ENCODE data around the gene SPPL3. TPM values are rescaled to one million over a fixed set of nuclear protein-coding genes. Genes with fewer than 3 reads are reported as not detected.

The SPPL3 gene
- total RNA-seq, 6 experiments from 2014 or later: 35.3 to 59.1 (median 47.1) TPM

DNA sequence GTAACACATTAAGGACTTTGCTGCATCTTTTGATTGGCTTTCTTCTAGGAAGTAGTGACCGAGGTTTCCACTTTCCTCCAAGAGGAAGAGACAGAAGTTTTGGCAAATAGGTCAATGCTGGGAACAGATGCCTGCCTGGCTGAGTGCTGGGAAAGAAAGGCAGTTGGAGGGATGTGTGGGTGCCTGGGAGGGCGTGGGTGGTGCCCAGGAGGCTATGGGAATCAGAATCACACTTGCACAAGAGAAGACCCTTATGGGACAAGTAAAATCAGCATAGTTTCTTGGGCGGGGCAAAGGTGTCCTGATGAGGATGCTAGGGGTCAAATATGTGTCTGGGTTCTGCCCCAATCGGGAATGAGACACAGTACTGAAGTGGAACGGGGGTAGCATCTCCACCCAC is 179.4 kb downstream of the SPPL3 start:
- peak overlapping the region; percentile 66 for H3K27ac Mint-ChIP-seq
- no peaks in the 10 kb centered on the region for H3K9me3 Mint-ChIP-seq
- peaks cover 44% of the 10 kb centered on the region for H3K36me3 Mint-ChIP-seq (ENCODE audit: low read depth)
- peak overlapping the region; percentile 81 for H3K4me3 Mint-ChIP-seq
- DNase-seq: no peak
- TF ChIP-seq CTCF (IDR thresholded peaks at IDR 0.05): no peak
- H3K4me1 Mint-ChIP-seq (ENCODE audit: low read depth): peaks cover 22% of the 10 kb centered on the region
- peaks cover 2% of the 10 kb centered on the region; the same call in 1 of the 2 replicates for H3K27me3 Mint-ChIP-seq (ENCODE audit: insufficient read depth)

DNA sequence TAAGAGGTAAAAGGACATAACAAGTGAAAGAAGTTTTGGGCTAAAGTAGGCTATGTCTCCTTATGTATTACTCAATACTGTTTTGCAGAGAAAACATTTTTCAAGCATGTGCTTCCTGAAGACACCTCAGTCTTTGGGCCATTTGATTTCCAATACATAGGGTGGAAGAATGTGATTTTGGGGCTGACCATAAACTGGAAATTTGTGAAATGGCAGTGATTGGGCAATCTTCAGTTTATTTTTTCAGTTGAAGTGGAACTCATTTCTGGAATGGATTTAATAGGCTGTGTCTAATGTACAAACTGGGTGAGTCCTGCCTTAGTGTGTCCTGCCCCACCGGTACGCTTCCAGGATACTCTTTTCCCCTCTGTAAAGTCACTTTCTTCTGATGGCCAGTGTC is 181.4 kb downstream of the SPPL3 start:
- no peak overlapping the region for H3K27ac Mint-ChIP-seq
- H3K4me1 Mint-ChIP-seq (ENCODE audit: low read depth): peaks cover 22% of the 10 kb centered on the region
- DNase-seq: no peak

GRCh38 chr12:120721866-120722265 is 182.3 kb downstream of the SPPL3 start:
- no peak for TF ChIP-seq CTCF (IDR thresholded peaks at IDR 0.05)
- H3K36me3 Mint-ChIP-seq (ENCODE audit: low read depth): peaks cover 47% of the 10 kb centered on the region

More for the DNA sequence above, 181.4 kb downstream of the SPPL3 start:
- Mint-ChIP-seq H3K9me3 (no peaks in the 10 kb centered on the region), H3K4me3 (no peak overlapping the region), H3K36me3 (ENCODE audit: low read depth) (peaks cover 47% of the 10 kb centered on the region), H3K27me3 (ENCODE audit: insufficient read depth) (peaks cover 2% of the 10 kb centered on the region; the same call in 1 of the 2 replicates)
- no peak for TF ChIP-seq CTCF (IDR thresholded peaks at IDR 0.05)

DNA sequence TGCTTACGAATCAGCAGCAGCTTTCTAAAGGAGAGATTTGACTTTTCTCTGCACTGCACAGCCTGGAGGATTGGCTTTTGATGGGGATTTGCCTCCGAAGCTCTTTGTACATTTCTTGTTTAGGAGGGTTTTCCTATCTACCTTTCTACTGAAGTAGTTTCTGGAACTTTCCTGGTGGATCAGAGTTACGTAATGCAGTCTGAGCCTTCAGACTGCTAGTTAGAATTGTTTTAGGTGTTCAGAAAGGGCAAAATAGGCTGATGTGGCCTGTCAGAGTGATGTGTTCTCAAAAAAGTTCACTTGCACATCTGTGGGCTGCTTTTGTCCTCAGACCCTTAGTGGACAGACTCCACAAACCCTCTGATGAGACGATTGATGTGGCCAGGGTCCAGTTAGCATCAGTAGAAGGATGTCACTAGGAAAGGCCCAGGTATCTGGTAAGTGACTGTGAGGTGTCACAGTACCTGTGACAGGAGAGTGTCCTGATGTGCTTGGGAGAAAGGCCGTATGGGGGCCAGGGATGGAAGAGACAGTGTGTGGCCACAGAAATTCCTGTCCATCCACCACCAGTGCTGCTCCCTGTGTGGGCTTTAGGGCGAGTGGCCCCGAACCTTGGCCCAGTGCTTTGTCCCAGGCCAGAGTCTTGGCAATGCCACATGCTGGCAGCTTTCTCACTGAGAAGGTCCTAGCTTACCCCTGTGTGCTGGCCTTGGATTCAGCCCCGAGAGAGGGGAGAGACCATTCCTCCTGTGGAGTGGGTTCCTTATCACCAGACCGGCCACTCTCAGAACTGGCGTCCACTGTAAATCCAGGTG is 183.0 kb downstream of the SPPL3 start:
- no peak for DNase-seq
- peaks cover 26% of the 10 kb centered on the region for H3K4me1 Mint-ChIP-seq (ENCODE audit: low read depth)
- H3K9me3 Mint-ChIP-seq: no peaks in the 10 kb centered on the region
- H3K27ac Mint-ChIP-seq: peak overlapping the region; percentile 43; the same call in 1 of the 2 replicates
- H3K27me3 Mint-ChIP-seq (ENCODE audit: insufficient read depth): peaks cover 2% of the 10 kb centered on the region; the same call in 1 of the 2 replicates
- H3K4me3 Mint-ChIP-seq: no peak overlapping the region
- TF ChIP-seq CTCF (IDR thresholded peaks at IDR 0.05): no peak
- H3K36me3 Mint-ChIP-seq (ENCODE audit: low read depth): peaks cover 54% of the 10 kb centered on the region

More at GRCh38 chr12:120721866-120722265, 182.3 kb downstream of the SPPL3 start:
- peaks cover 2% of the 10 kb centered on the region; the same call in 1 of the 2 replicates for H3K27me3 Mint-ChIP-seq (ENCODE audit: insufficient read depth)
- no peak for DNase-seq
- H3K27ac Mint-ChIP-seq: no peak overlapping the region
- H3K4me3 Mint-ChIP-seq: no peak overlapping the region
- no peaks in the 10 kb centered on the region for H3K9me3 Mint-ChIP-seq
- H3K4me1 Mint-ChIP-seq (ENCODE audit: low read depth): peaks cover 22% of the 10 kb centered on the region

GRCh38 chr12:120720234-120720986 is 183.7 kb downstream of the SPPL3 start:
- no peak overlapping the region for H3K4me3 Mint-ChIP-seq
- no peak for TF ChIP-seq CTCF (IDR thresholded peaks at IDR 0.05)
- H3K9me3 Mint-ChIP-seq: no peaks in the 10 kb centered on the region
- peak overlapping the region; percentile 43 for H3K27ac Mint-ChIP-seq
- H3K36me3 Mint-ChIP-seq (ENCODE audit: low read depth): peaks cover 55% of the 10 kb centered on the region
- H3K4me1 Mint-ChIP-seq (ENCODE audit: low read depth): peaks cover 26% of the 10 kb centered on the region
- DNase-seq: peak; percentile 67
- 0 out of 2 replicates have a peak, but pooled peaks cover 2% of the 10 kb centered on the region for H3K27me3 Mint-ChIP-seq (ENCODE audit: insufficient read depth)
